Kidney (tissue), 14 donors: Measurements from ENCODE around the gene CCDC152. TPM values are rescaled to one million over a fixed set of nuclear protein-coding genes. Genes with fewer than 3 reads are reported as not detected.

ENCODE experiments used
- DNase-seq, 5 donors: peaks; one replicate each; pipeline ENCODE4 v3.0.0-alpha.2; 2013 to 2020
- FAIRE-seq: peaks from 2 replicates; lab custom pipeline; 2012; peaks lifted over from hg19 to GRCh38; lab: Jason Lieb, UNC
- H3K27ac ChIP-seq, 2 donors: one replicate each; pipeline ENCODE4 v1.7.0; 2013; ENCODE audit warnings: low read depth in 2 of 2, low read length in 2 of 2, inconsistent platforms in 1 of 2
- H3K27me3 ChIP-seq: one replicate; pipeline ENCODE4 v1.7.1; 2013; ENCODE audit warnings: low read length, inconsistent platforms; ENCODE audit not compliant: control insufficient read depth, insufficient read depth
- H3K36me3 ChIP-seq, 3 donors: one replicate each; pipeline versions ENCODE4 v1.7.0 to v1.7.1; 2013; ENCODE audit warnings: low read length in 3 of 3, control low read depth in 1 of 3, inconsistent platforms in 1 of 3; ENCODE audit not compliant: insufficient read depth in 3 of 3, control insufficient read depth in 2 of 3
- H3K4me1 ChIP-seq, 3 donors: one replicate each; pipeline versions ENCODE4 v1.7.0 to v1.7.1; 2013; ENCODE audit warnings: low read length in 3 of 3, inconsistent platforms in 1 of 3, low read depth in 1 of 3; ENCODE audit not compliant: control insufficient read depth in 2 of 3, insufficient read depth in 2 of 3
- H3K4me3 ChIP-seq, 3 donors: one replicate each; pipeline versions ENCODE4 v1.7.0 to v1.8.1; 2013; ENCODE audit warnings: low read length in 3 of 3, control low read depth in 1 of 3, inconsistent platforms in 1 of 3
- H3K9ac ChIP-seq, 3 donors: one replicate each; pipeline versions ENCODE4 v1.7.0 to v1.7.1; 2013; ENCODE audit warnings: low read length in 3 of 3, control low read depth in 1 of 3, inconsistent platforms in 1 of 3
- H3K9me3 ChIP-seq, 3 donors: one replicate each; pipeline versions ENCODE4 v1.7.0 to v1.7.1; 2013; ENCODE audit warnings: low read length in 3 of 3, control low read depth in 1 of 3, inconsistent platforms in 1 of 3; ENCODE audit not compliant: control insufficient read depth in 2 of 3, insufficient read depth in 1 of 3
- CTCF ChIP-seq: IDR thresholded peaks from 3 replicates; pipeline ENCODE4 v1.5.1; 2012; ENCODE audit warnings: mild to moderate bottlenecking, moderate library complexity, borderline replicate concordance; ENCODE audit not compliant: insufficient read depth; ENCODE audit errors: extremely low read depth
- intact Hi-C: fragments of 100-400 bp; cut with DNase I; formaldehyde crosslinking; loops from one replicate; pipeline ENCODE4 v1.11.1; 2022
- polyA plus RNA-seq: library from polyadenylated mRNA; stranded (reverse); fragments of 350-450 nt; fragmentation: Illumina TruSeq; extraction: RNeasy Lipid Tissue Mini Kit (QIAGEN cat#74804); gene quantifications from one replicate; pipeline ENCODE4 v1.2.3, GENCODE V29; 2014; ENCODE audit warnings: low read depth, low replicate concordance; ENCODE audit not compliant: insufficient read depth
- total RNA-seq: library from RNA; stranded (reverse); fragmentation: NEBNext Ultra II Directional; extraction: Animal tissue kit (Norgen Biotek cat#: 25700); gene quantifications from one replicate; pipeline ENCODE4 v1.2.1, GENCODE V29; 2021
- donor health status: control.
- donor health status: control.
- donor health status: control.
- donor health status: control.
- donor health status: control.
- donor health status: DM: yes; HTN: yes; CAD: no.
- donor health status: Normal renal cell carcinoma (clear cell type).

Gene CCDC152
- total and polyA plus RNA-seq, 2 donors from 2014 or later = 0.15 to 1.1 TPM

- Histone ChIP-seq H3K36me3 (no peaks in the 10 kb centered on the region), H3K9me3 (peaks cover 0 to 4% (median 4%) of the 10 kb centered on the region in 3 donors), H3K27me3 (no peaks in the 10 kb centered on the region), H3K27ac (no peak overlapping the region), H3K4me1 (no peaks in the 10 kb centered on the region), H3K9ac (no peak overlapping the region), H3K4me3 (no peak overlapping the region)
- no peak for FAIRE-seq
- no peak for DNase-seq
- TF ChIP-seq CTCF = no peak
- intact Hi-C loops = no loop called here
Measured at GRCh38 chr5:42784132-42784531, 27.5 kb downstream of the CCDC152 start.

GRCh38 chr5:42785756-42786155 lies 29.1 kb downstream of the CCDC152 start:
- DNase-seq (no peak), FAIRE-seq (no peak)
- H3K9me3 ChIP-seq = peaks cover 0 to 4% (median 4%) of the 10 kb centered on the region in 3 donors
- H3K27me3 ChIP-seq = no peaks in the 10 kb centered on the region
- H3K4me1 ChIP-seq = no peaks in the 10 kb centered on the region
- no peak for TF ChIP-seq CTCF
- no peak overlapping the region for H3K4me3 ChIP-seq
- H3K27ac ChIP-seq = no peak overlapping the region
- no peak overlapping the region for H3K9ac ChIP-seq
- intact Hi-C loops = no loop called here
- no peaks in the 10 kb centered on the region for H3K36me3 ChIP-seq

GRCh38 chr5:42787073-42787472 lies 30.5 kb downstream of the CCDC152 start:
- FAIRE-seq = no peak
- intact Hi-C loops = no loop called here
- Histone ChIP-seq H3K9ac (no peak overlapping the region), H3K4me3 (no peak overlapping the region), H3K27ac (no peak overlapping the region), H3K27me3 (no peaks in the 10 kb centered on the region), H3K36me3 (no peaks in the 10 kb centered on the region), H3K9me3 (peaks cover 0 to 4% (median 4%) of the 10 kb centered on the region in 3 donors), H3K4me1 (no peaks in the 10 kb centered on the region)
- TF ChIP-seq CTCF = no peak
- no peak for DNase-seq

- H3K9ac ChIP-seq = no peak overlapping the region
- DNase-seq = no peak
- TF ChIP-seq CTCF = no peak
- no peak overlapping the region for H3K4me3 ChIP-seq
- no peak overlapping the region for H3K27ac ChIP-seq
- no peak for FAIRE-seq
- H3K27me3 ChIP-seq = no peaks in the 10 kb centered on the region
- no peaks in the 10 kb centered on the region for H3K36me3 ChIP-seq
- intact Hi-C loops = no loop called here
- peaks cover 0 to 4% (median 4%) of the 10 kb centered on the region in 3 donors for H3K9me3 ChIP-seq
- no peaks in the 10 kb centered on the region for H3K4me1 ChIP-seq
Measured at GRCh38 chr5:42787845-42788244, 31.2 kb downstream of the CCDC152 start.
